Ovary (tissue), 3 donors: ENCODE data around the gene HDAC9.

Experiments used
- EP300 ChIP-seq: sonication (generic); formaldehyde crosslinking; IDR thresholded peaks from one replicate; pipeline ENCODE4 v1.6.1; 2017; ENCODE audit warnings: antibody characterized with exemption
- TF ChIP-seq, protein P1 (sequence below), 3 donors: fragments of 450-650 bp in 2 of 3; fragments of 200-600 bp in 1 of 3; IDR thresholded peaks; one replicate each; pipeline versions ENCODE4 v1.5.1 to v1.8.0; 2016 to 2022; ENCODE audit warnings: antibody characterized with exemption in 3 of 3, mild to moderate bottlenecking in 1 of 3
- donor health status: DM: no; HTN: no; CAD: no.

DNA sequence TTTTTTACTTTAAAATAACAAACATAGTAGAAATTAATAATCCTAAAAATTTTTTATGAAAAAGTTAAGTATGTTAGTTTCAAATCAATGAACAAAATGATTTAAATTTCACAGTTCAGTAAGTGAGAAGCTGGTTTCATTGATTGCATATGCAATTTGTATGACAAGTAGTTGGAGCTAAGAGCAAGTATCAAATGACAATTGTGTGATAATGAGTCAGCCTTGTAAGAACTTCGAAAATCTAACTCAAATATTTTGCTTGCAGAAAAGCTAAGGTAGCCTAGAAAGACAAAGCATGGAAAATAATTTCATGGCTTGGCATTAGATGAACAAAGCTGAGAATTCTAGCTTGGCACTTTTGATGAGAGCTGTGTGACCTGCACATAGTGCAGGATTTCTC, 111.5 kb downstream of the HDAC9 start:
- TF ChIP-seq, protein P1, sequence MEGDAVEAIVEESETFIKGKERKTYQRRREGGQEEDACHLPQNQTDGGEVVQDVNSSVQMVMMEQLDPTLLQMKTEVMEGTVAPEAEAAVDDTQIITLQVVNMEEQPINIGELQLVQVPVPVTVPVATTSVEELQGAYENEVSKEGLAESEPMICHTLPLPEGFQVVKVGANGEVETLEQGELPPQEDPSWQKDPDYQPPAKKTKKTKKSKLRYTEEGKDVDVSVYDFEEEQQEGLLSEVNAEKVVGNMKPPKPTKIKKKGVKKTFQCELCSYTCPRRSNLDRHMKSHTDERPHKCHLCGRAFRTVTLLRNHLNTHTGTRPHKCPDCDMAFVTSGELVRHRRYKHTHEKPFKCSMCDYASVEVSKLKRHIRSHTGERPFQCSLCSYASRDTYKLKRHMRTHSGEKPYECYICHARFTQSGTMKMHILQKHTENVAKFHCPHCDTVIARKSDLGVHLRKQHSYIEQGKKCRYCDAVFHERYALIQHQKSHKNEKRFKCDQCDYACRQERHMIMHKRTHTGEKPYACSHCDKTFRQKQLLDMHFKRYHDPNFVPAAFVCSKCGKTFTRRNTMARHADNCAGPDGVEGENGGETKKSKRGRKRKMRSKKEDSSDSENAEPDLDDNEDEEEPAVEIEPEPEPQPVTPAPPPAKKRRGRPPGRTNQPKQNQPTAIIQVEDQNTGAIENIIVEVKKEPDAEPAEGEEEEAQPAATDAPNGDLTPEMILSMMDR (IDR thresholded peaks at IDR 0.05), result no peak
- no peak for TF ChIP-seq EP300
